NCI-H2227 (cell line): ENCODE measurements around the gene WDR91.
"Not testable (repeated sequence)": the region's sequence is repeated elsewhere in the genome, so short reads cannot be mapped to it uniquely, and the experiment has no call there.

Experiments
- DNase-seq: peaks from one replicate; lab custom pipeline; 2025; ENCODE audit not compliant: unreplicated experiment; lab: John Stamatoyannopoulos, UW

WDR91 gene

GRCh38 chr7:135180122-135180521, 31.2 kb downstream of the WDR91 start:
- no peak for DNase-seq

DNA sequence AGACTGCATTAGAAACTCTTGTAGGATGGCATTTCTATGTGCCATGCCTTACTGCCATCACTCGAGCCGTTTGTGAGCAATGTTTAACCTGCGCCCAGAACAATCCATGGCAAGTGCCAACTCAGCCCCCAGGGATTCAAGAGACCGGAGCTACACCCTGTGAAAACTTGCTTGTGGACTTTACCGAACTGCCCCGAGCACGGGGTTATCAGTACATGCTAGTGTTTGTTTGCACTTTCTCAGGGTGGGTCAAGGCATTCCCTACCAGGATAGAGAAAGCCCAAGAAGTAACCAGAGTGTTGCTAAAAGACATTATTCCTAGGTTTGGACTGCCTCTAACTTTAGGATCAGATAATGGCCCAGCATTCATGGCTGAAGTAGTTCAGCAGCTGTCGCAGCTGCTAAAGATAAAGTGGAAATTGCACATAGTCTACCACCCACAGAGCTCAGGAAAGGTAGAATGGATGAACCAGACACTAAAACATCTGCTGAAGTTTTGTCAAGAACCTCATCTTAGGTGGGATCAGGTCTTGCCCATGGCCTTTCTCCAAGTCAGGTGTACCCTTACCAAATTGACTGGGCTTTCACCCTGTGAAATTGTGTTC, 31.9 kb downstream of the WDR91 start:
- no peak for DNase-seq

DNA sequence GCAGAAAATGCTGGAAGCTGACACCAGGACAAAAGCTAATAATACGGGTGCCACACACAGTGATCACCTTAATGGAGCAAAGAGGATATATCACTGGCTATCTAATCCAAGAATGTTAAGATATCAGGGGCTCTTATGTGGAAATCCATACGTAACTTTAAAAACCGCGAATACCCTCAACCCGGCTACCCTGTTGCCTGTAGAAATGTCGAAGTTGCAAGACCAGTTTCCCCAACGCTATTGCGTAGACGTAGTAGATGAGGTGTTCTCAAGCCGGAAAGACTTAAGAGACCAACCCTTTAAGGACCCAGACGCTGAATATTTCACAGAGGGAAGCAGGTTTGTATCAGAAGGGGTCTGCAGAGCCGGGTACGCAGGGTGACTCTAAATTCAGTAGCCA, 33.0 kb downstream of the WDR91 start:
- no peak for DNase-seq

- no peak for DNase-seq
These were observed 34.2 kb downstream of the WDR91 start for GRCh38 chr7:135177028-135177696.

DNA sequence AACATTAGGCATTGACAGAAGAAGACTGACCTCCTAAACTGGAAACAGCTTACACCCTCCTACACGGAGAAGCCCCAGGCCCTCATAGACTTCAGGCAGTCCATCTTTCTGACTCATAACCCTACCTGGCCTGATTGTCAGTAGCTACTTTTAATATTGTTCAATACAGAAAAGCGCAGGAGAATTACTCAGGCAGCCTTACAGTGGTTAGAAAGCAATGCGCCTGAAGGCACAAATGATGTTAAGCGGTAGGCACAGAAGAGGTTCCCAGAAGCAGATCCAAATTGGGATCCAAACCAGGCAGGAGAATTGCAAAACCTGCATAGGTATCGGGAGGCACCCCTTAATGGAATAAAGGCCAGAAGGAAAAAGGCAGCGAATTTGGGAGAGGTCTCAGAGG, 35.4 kb downstream of the WDR91 start:
- DNase-seq: no peak

DNA sequence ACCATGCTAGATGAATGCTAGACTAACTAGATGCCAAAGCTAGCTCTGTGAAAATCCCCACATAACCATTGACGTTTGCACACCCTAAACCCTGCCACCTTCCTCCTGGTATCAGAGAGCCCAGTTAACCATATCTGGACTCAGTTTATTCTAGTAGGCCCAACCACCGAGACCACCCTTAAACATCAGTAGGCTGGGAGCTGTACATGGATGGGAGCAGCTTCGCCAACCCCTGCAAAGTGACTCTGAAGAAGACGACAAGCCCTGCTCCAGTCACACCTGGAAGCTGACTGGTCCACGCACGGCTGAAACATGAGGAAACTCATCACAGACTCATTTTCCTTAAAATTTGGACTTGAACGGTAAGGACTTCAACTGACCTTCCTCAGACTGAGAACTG, 36.4 kb downstream of the WDR91 start:
- DNase-seq: no peak

DNA sequence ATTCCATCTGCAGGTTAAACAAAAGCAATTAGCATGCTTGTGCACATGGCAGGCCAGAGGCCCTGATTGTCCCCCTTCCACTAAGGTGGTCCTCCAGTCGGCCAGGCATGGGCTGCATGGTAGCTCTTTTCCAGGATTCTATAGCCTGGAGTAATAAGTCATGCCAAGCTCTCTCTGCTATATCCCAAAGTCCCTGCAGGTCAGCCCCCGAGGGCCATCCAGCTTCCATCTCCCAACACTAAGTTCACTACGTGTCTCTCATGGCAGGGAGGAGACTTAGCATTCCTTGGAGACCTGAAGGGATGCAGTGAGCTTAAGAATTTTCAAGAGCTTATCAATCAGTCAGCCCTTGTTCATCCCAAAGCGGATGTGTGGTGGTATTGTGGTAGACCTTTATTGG, 37.4 kb downstream of the WDR91 start:
- DNase-seq: not testable (repeated sequence)

GRCh38 chr7:135171581-135172291, 39.6 kb downstream of the WDR91 start:
- not testable (repeated sequence) for DNase-seq

- not testable (repeated sequence) for DNase-seq
These were observed 40.3 kb downstream of the WDR91 start for GRCh38 chr7:135170998-135171481.

DNA sequence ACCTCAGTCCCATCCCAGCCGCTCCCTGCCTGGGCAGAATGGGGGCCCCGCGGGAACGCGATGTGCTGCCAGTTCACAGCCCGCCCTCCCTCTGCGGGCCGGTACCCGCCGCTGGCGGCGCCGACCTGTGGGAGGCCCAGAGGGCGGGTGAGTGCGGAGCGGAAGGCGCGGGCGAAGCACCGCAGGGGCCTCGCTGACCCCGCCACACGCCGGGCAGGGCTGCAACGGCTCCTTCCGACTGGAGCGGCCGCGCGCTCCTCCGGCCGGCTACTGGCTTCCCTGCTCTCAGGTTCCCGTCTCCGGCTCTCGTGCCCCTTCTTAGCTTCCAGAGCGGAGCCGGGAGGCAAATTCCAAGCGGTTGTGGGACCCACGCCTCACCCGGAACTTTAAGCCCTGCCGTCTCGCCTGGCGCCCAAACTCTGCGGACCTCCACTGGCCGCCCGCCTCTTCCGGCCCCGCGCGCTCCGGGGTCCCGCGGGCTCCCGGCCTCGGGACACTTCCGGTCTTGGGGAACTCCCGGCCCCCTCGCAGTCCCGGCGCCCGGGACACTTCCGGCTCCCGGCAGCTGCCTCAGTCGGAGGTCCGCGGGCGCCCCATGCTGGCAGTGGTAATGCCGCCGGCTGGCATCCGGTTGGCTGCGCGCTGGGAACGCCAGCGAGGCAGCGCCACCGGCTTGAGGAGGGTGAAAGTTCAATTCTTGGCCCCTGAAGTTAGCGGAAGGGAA, 40.9 kb downstream of the WDR91 start, which contains the start of gene CYREN:
CYREN (minus strand) TSS at position 434 of the 724 bp plus-strand sequence. CDS start 1,785 bp downstream, outside the sequence.
- peak; percentile 94 for DNase-seq

DNA sequence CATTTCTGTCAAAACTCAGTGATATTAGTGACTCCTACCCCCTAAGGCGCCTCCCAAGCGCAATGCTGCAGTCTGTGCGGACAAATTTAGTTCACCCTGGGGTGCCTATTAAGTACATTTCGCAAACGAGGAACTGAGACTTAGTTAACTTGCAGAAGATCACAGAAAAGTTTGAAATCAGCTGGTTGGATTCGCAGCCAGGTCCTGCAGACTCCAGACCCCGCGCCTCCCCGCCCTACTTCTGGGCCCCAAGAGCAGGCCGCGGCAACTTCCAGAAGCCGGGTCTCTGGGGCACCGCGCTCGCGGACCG, 41.4 kb downstream of the WDR91 start:
- DNase-seq: no peak

DNA sequence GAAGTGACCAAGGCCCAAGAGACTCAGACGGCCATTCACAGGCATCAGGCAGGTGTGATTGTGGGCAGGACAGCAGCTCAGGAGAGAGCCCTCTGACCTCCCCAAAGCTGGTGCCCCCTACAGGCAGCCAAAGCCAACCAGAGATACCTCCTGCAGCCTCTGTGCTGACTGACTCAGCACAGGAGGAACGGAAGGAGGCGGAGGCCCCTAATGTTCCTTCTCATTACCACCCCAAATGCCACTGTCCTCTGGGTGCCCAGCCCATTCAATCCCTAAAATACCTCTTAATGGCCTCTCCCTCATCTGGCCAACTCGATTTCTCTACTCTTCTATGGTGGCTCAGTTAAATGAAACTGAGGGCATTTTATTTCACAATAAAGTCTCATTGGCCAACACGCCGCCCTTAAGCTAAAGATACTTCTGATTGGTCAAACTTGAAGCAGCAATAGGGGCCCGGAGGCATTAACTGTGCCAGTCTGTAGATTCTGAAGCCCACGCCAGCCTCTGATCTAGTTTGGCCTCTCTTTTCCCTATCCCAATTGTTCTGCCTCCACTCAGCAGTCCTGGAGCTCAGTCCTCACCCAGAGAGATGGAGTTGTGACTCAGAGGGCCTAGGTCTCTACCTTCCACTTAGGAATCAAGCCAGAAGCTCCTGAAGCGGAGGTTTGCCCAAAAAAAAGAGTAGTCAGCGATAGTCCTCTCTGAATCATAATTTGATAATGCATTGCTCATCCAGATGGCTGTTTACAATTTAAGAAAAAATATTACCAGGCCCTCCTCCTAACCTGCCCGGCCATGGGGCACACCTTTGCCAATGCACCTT, 42.0 kb downstream of the WDR91 start:
- no peak for DNase-seq

GRCh38 chr7:135168489-135169140, 42.7 kb downstream of the WDR91 start:
- no peak for DNase-seq

DNA sequence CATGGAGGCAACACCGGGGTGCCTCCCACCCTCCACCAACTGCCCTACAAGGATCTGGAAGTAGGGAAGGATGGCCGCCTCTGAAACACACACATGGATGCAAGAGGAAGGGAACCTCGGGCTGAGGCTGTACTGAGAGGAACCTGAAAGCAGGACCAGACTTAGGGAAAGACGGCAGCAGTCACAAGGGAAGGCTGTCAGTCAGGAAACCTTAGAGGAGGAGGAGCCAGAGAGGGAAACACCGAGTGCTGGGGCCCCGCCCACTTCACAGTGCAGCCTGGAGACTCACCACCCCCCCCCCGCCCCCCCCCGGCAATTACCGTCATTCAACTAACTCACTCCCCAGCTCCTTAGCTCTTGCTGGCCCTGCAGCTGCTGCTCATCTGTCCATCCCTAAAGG, 43.3 kb downstream of the WDR91 start:
- DNase-seq: no peak

DNA sequence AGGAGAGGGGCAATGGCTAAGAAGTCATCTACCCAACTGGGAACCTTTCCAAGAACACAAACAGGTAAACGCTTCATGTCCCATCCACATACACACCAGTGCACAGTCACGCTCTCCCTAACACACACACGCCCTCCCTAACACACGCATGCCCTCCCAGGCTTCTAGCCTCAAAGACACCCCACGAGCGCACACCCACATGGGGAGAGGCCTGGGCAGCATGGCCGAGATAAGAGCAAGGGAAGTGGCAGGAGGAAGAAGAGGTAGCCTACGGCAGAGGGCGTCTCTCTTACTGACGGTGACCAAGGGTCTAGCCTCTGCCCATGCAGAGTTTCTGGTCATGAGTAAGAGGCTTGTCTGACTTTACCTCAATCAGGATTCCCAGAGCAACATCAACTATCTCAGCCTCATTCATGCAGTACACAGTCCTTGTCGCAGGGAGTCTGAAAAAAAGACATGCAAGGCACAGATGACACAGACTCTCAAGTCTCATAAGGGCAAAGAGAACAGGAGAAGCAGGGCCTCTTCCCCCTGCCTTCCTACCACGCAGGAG, 43.9 kb downstream of the WDR91 start:
- DNase-seq: no peak

- DNase-seq: no peak
These were observed 44.9 kb downstream of the WDR91 start for GRCh38 chr7:135166338-135166990.

GRCh38 chr7:135165862-135166261, 45.5 kb downstream of the WDR91 start:
- no peak for DNase-seq

- no peak for DNase-seq
These were observed 46.8 kb downstream of the WDR91 start for GRCh38 chr7:135164357-135165061.
